ENCODE measurements around the gene PEX14. TPM values are rescaled to one million over a fixed set of nuclear protein-coding genes. Genes with fewer than 3 reads are reported as not detected.
"Not testable (repeated sequence)": the region's sequence is repeated elsewhere in the genome, so short reads cannot be mapped to it uniquely, and the experiment has no call there.

Gene PEX14
- total RNA-seq, 1 experiment from 2014 or later: 27.3 TPM

DNA sequence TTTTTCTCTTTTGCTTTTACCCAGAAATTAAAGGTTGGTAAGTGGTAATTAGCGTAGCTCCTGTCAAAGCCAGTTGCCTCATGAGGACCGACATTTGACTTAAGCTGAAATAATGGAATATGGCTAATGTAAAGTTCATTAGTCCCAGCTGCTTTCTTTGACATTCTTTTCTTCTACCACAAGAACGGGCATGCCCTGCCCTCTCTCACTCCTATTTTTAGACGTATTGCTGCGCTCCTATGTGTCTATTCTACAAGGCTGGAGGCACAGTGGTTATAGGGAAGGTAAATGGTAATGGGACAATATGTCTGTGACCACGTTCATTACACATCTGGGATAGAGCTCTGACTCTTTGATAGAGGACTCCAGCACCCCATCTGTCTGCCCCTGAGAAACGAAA, 18.1 kb upstream of the PEX14 start:
- CTCF ChIA-PET: interaction anchor here (0.5 to 2.0 kb wide), 14 partner anchors 13 to 499 kb away, joined by 3 to 16 read pairs (median 3); partner anchors contain the start of gene CENPS
- Mint-ChIP-seq H3K4me3 (no peak overlapping the region), H3K27me3 (ENCODE audit: low read depth) (no peaks in the 10 kb centered on the region; the same call in 1 of the 2 replicates), H3K9me3 (no peaks in the 10 kb centered on the region), H3K36me3 (peaks cover 22% of the 10 kb centered on the region), H3K4me1 (peaks cover 3% of the 10 kb centered on the region), H3K27ac (peak overlapping the region; percentile 70)
- TF ChIP-seq RORB (CRISPR knock-in tag; IDR thresholded peaks at IDR 0.05) (no peak), EMX1 (CRISPR knock-in tag; IDR thresholded peaks at IDR 0.05) (no peak), ZNF232 (CRISPR knock-in tag; IDR thresholded peaks at IDR 0.05) (no peak), FOXK1 (CRISPR knock-in tag; IDR thresholded peaks at IDR 0.05) (no peak)
- TF ChIP-seq, protein P1, sequence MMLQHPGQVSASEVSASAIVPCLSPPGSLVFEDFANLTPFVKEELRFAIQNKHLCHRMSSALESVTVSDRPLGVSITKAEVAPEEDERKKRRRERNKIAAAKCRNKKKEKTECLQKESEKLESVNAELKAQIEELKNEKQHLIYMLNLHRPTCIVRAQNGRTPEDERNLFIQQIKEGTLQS (CRISPR knock-in tag; conservative IDR thresholded peaks at IDR 0.05): no peak
- POLR2A ChIA-PET: interaction anchor here (0.5 to 1.2 kb wide), 3 partner anchors 14 to 72 kb away, joined by 3 to 4 read pairs (median 4); no protein-coding TSS in a partner anchor
- DNase-seq (ENCODE audit: low spot score) (no peak), ATAC-seq (no peak)

DNA sequence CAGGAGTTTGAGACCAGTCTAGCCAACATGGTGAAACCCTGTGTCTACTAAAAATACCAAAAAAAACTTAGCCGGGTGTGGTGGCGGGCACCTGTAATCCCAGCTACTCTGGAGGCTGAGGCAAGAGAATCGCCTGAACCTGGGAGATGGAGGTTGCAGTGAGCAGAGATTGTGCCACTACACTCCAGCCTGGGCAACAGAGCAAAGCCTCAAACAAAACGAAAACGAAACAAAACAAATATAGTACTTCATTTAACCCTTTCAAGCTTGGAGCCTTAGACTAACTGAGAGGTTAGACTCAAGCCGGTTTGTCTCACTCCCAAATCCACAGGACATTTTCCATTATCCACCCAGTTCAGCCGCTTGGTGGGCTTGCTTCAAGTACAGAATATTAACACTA, 17.3 kb upstream of the PEX14 start:
- H3K27ac Mint-ChIP-seq; ATAC-seq; H3K9me3 Mint-ChIP-seq; H3K4me1 Mint-ChIP-seq; H3K4me3 Mint-ChIP-seq; DNase-seq (ENCODE audit: low spot score); H3K27me3 Mint-ChIP-seq (ENCODE audit: low read depth): not testable (repeated sequence)
- H3K36me3 Mint-ChIP-seq: peaks cover 29% of the 10 kb centered on the region
- POLR2A ChIA-PET: interaction anchor here (0.6 kb wide), 1 partner anchor 129 kb away, joined by 3 read pairs; no protein-coding TSS in a partner anchor
- CTCF ChIA-PET: interaction anchor here (1.1 to 2.0 kb wide), 2 partner anchors 24 to 38 kb away, joined by 6 to 15 read pairs; no protein-coding TSS in a partner anchor

DNA sequence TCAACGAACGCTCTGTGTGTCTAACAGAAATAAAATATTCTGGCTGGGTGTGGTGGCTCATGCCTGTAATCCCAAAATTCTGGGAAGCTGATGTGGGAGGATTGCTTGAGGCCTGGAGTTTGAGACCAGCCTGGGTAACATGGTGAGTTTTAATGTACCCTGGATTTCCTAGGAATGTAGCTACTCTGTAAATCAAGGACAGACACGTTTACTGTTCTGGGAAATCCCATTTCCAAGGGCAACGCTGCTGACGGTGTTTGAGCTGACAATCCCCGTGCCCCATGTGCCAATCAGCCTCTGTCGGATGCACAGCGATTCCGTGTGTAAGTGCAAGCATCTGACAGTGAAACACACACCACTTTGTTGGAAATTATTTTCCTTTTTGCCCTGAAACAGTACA, 16.9 kb upstream of the PEX14 start:
- no peak for DNase-seq (ENCODE audit: low spot score)
- no peak overlapping the region for H3K27ac Mint-ChIP-seq
- no peaks in the 10 kb centered on the region for H3K4me1 Mint-ChIP-seq
- ChIA-PET POLR2A (interaction anchor here (0.6 kb wide), 1 partner anchor 129 kb away, joined by 3 read pairs; no protein-coding TSS in a partner anchor), CTCF (no interaction called here)
- no peak overlapping the region for H3K4me3 Mint-ChIP-seq
- H3K9me3 Mint-ChIP-seq: no peaks in the 10 kb centered on the region
- no peak for ATAC-seq
- H3K36me3 Mint-ChIP-seq: peaks cover 33% of the 10 kb centered on the region
- H3K27me3 Mint-ChIP-seq (ENCODE audit: low read depth): no peaks in the 10 kb centered on the region; the same call in 1 of the 2 replicates
- TF ChIP-seq SOX15 (CRISPR knock-in tag; IDR thresholded peaks at IDR 0.05) (no peak), NFE2L1 (CRISPR knock-in tag; IDR thresholded peaks at IDR 0.05) (no peak), SP1 (CRISPR knock-in tag; conservative IDR thresholded peaks at IDR 0.05) (no peak), GTF2I (CRISPR knock-in tag; conservative IDR thresholded peaks at IDR 0.05) (no peak), MXD4 (CRISPR knock-in tag; IDR thresholded peaks at IDR 0.05; ENCODE audit: borderline replicate concordance) (no peak), JAZF1 (CRISPR knock-in tag; IDR thresholded peaks at IDR 0.05) (no peak), GRHL2 (CRISPR knock-in tag; IDR thresholded peaks at IDR 0.05; ENCODE audit: insufficient replicate concordance, severe bottlenecking) (no peak), SMAD4 (CRISPR knock-in tag; IDR thresholded peaks at IDR 0.05) (no peak)
- TF ChIP-seq, protein P2, sequence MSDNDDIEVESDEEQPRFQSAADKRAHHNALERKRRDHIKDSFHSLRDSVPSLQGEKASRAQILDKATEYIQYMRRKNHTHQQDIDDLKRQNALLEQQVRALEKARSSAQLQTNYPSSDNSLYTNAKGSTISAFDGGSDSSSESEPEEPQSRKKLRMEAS (CRISPR knock-in tag; IDR thresholded peaks at IDR 0.05): no peak

DNA sequence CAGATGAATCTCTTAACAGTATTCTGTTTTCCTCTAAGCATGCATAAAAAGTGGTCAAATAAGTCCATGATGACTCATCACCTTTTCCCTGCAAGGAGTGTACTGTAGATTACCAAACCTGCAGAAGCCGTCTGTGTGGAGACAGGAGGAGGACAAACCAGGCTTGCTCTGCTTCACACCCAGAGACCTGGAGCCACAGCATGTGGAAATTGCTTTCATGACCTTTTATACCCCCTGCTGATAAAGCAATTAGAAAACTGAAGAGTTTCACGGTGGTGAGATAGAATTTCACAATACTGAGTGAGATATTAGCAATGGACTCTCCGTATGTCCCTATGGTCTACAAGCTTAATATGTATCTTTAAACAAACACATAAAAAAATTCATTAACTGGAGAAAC, 15.6 kb upstream of the PEX14 start:
- H3K4me3 Mint-ChIP-seq: no peak overlapping the region
- H3K27ac Mint-ChIP-seq: peak overlapping the region; percentile 63; the same call in 1 of the 2 replicates
- no peak for TF ChIP-seq EMX1 (CRISPR knock-in tag; IDR thresholded peaks at IDR 0.05)
- TF ChIP-seq, protein P3, sequence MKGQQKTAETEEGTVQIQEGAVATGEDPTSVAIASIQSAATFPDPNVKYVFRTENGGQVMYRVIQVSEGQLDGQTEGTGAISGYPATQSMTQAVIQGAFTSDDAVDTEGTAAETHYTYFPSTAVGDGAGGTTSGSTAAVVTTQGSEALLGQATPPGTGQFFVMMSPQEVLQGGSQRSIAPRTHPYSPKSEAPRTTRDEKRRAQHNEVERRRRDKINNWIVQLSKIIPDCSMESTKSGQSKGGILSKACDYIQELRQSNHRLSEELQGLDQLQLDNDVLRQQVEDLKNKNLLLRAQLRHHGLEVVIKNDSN (CRISPR knock-in tag; IDR thresholded peaks at IDR 0.05): no peak
- POLR2A ChIA-PET: no interaction called here
- peaks cover 44% of the 10 kb centered on the region for H3K36me3 Mint-ChIP-seq
- no peaks in the 10 kb centered on the region for H3K4me1 Mint-ChIP-seq
- H3K9me3 Mint-ChIP-seq: no peaks in the 10 kb centered on the region
- DNase-seq (ENCODE audit: low spot score) (no peak), ATAC-seq (no peak)
- CTCF ChIA-PET: interaction anchor here (0.7 to 1.3 kb wide), 2 partner anchors 29 to 485 kb away, joined by 4 to 5 read pairs; partner anchors contain the start of gene CENPS
- H3K27me3 Mint-ChIP-seq (ENCODE audit: low read depth): no peaks in the 10 kb centered on the region

DNA sequence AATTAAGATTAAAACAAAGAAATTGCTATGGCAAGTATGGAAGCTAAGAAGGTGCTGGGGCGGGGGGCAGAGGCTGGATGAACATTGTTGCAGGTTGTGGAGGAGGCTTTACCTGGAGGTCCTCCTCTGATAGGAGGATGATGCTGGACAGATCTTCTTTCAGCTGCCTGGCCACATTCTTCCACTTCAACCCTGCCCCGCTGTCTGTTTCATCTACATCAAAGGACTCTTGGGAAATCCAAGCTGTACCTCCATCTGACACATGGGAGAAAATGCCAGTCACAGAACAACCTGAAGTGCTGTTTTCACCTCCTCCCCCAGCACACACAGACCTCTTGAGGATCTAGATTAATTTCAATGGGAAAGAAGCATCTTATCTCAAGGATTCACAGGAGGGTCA, 7.7 kb upstream of the PEX14 start:
- Mint-ChIP-seq H3K4me3 (no peak overlapping the region), H3K9me3 (no peaks in the 10 kb centered on the region), H3K36me3 (peaks cover 68% of the 10 kb centered on the region), H3K4me1 (peaks cover 6% of the 10 kb centered on the region), H3K27me3 (ENCODE audit: low read depth) (no peaks in the 10 kb centered on the region), H3K27ac (no peak overlapping the region)
- DNase-seq (ENCODE audit: low spot score): no peak
- ATAC-seq: no peak
- CTCF ChIA-PET: interaction anchor here (0.7 kb wide), 1 partner anchor 400 kb away, joined by 5 read pairs; no protein-coding TSS in a partner anchor
- POLR2A ChIA-PET: no interaction called here
- TF ChIP-seq, protein P4, sequence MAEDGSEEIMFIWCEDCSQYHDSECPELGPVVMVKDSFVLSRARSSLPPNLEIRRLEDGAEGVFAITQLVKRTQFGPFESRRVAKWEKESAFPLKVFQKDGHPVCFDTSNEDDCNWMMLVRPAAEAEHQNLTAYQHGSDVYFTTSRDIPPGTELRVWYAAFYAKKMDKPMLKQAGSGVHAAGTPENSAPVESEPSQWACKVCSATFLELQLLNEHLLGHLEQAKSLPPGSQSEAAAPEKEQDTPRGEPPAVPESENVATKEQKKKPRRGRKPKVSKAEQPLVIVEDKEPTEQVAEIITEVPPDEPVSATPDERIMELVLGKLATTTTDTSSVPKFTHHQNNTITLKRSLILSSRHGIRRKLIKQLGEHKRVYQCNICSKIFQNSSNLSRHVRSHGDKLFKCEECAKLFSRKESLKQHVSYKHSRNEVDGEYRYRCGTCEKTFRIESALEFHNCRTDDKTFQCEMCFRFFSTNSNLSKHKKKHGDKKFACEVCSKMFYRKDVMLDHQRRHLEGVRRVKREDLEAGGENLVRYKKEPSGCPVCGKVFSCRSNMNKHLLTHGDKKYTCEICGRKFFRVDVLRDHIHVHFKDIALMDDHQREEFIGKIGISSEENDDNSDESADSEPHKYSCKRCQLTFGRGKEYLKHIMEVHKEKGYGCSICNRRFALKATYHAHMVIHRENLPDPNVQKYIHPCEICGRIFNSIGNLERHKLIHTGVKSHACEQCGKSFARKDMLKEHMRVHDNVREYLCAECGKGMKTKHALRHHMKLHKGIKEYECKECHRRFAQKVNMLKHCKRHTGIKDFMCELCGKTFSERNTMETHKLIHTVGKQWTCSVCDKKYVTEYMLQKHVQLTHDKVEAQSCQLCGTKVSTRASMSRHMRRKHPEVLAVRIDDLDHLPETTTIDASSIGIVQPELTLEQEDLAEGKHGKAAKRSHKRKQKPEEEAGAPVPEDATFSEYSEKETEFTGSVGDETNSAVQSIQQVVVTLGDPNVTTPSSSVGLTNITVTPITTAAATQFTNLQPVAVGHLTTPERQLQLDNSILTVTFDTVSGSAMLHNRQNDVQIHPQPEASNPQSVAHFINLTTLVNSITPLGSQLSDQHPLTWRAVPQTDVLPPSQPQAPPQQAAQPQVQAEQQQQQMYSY (CRISPR knock-in tag; IDR thresholded peaks at IDR 0.05): no peak
- TF ChIP-seq, protein P2 (CRISPR knock-in tag; IDR thresholded peaks at IDR 0.05): no peak
- TF ChIP-seq, protein P5, sequence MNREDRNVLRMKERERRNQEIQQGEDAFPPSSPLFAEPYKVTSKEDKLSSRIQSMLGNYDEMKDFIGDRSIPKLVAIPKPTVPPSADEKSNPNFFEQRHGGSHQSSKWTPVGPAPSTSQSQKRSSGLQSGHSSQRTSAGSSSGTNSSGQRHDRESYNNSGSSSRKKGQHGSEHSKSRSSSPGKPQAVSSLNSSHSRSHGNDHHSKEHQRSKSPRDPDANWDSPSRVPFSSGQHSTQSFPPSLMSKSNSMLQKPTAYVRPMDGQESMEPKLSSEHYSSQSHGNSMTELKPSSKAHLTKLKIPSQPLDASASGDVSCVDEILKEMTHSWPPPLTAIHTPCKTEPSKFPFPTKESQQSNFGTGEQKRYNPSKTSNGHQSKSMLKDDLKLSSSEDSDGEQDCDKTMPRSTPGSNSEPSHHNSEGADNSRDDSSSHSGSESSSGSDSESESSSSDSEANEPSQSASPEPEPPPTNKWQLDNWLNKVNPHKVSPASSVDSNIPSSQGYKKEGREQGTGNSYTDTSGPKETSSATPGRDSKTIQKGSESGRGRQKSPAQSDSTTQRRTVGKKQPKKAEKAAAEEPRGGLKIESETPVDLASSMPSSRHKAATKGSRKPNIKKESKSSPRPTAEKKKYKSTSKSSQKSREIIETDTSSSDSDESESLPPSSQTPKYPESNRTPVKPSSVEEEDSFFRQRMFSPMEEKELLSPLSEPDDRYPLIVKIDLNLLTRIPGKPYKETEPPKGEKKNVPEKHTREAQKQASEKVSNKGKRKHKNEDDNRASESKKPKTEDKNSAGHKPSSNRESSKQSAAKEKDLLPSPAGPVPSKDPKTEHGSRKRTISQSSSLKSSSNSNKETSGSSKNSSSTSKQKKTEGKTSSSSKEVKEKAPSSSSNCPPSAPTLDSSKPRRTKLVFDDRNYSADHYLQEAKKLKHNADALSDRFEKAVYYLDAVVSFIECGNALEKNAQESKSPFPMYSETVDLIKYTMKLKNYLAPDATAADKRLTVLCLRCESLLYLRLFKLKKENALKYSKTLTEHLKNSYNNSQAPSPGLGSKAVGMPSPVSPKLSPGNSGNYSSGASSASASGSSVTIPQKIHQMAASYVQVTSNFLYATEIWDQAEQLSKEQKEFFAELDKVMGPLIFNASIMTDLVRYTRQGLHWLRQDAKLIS (CRISPR knock-in tag; IDR thresholded peaks at IDR 0.05; ENCODE audit: borderline replicate concordance): no peak

Data from WTC11 (cell line).